GM15510 (cell line): ENCODE measurements around the gene KSR1.

Experiments
- POLR2A ChIP-seq: IDR thresholded peaks from 3 replicates; pipeline ENCODE4 v1.6.1; 2011; ENCODE audit warnings: borderline replicate concordance; ENCODE audit not compliant: insufficient read length; ENCODE audit errors: extremely low read depth

Gene KSR1

DNA sequence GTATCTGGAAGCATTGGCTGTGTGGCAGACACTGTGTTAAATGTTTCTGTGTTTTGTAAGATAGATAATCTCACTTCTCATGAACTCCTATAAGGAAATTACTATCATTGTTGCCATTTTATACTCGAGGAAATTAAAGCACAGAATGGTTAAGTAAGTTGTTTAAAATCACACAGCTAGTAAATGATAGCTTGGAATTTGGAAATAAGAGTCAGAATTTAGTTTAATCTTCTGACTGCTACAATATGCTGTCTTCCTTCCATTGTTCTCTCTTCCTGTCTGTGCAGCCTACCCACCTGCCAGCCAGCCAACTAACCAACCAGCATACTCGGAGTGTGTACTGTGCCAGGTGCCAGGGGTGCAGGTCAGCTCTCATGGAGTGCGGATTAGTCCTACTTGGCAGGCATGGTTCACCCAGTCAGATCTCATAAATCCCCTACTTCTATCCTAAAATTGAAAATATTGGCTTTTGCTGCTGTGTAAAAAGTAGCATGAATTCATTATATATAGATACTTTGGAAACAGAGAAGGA is 94.8 kb downstream of the KSR1 start:
- TF ChIP-seq POLR2A, result no peak

DNA sequence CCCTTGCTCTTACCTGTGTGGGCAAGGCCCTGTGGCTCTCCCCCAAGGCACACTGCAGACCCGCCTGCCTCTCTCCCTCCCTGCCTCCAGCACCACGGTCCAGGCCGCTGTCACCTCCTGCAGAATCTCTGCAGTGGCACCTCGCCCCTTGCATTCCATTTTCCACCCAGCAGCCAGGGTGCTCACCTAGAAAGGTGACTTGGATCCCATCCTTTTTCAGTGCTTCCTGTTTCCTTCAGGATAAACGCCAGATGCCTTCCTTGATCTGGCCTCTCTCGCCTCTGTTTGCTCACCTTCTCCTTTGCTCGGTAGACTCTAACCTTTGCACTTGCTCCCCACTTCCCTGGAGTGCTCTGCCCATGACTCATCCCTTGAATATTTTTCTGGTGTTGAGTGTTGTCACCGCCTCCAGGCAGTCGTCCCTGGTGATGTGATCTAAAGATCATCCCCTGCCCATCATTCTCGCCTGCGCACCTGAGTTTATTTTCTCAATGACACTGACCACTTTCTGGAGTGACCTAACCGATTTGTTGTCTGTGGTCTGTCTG is 95.5 kb downstream of the KSR1 start:
- TF ChIP-seq POLR2A, result no peak

DNA sequence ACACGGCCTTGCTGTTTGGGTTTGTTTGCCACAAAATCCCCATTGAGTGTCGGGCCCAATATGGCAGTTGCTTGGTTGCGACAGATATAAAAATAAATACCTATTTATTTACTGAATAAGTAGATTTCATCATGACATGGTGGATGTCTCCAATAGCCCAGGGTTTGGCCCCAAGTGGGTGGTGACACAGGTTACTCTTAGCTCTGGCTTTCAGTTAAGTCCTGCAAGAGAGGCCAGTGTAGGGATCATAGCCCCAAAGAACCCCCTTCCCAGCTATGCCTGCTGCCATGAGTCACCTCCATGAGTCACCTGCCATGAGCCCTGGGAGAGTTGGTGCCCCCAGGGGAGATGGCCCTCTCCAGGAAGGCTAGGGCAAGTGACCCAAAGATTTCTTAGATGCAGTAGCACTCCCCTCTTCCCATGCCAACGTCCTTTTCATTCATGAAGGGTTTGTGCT is 96.1 kb downstream of the KSR1 start:
- no peak for TF ChIP-seq POLR2A

DNA sequence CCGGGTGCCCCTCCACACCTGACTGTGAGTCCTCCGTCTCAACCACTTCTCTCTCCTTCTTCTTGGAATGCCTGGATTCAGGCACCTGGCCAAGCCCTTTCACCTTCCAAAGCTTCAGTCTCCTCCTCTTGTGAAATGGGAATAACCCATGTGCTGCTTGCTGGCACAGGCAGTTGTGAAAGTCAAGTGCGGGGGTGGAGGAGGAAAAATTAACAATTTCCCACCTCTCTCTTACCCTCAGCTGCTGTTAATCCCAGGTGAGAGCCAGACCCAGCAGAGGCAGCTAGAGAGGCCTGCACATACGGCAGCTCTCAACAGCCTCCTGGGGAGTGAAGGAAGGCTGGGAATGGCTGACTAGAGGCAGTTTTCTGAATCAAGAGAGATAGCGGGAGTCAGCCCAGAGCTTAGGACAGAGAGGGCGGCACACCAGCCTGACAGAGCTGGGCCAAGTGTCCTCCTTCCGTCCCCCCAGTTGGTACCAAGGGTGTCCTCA is 96.8 kb downstream of the KSR1 start:
- TF ChIP-seq POLR2A, result no peak

DNA sequence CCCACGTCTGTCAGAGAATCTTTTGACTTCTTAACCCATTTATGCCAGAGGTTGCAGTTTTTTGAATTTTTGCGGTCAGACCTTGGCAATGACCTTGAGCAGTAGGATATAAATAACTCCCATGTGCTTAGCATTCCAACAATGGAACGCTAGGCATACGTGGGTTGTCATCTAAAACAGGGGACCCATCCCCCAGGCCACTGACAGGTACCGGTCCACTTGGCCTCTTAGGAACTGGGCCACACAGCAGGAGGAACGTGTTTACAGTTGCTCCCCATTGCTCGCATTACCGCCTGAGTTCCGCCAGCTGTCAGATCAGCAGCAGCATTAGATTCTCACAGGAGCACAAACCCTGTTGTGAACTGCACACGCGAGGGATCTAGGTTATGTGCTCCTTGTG is 97.9 kb downstream of the KSR1 start:
- no peak for TF ChIP-seq POLR2A

DNA sequence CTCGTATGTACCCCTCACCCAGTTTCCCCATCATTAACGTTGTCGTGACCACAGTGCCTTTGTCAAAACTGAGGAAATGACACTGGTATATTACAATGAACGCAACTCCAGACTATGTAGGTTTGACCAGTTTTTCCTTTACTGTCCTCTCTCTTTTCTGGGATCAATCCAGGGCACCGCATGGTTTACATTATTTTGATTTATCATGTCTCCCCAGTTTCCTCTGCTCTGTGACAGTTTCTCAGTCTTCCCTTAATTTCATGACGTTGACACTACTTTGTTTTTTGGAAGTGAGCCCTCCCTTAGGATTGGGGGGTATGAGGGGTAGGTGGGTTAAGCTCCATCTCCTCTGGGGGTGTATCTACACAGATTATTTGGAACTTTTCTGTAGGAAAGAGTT is 98.7 kb downstream of the KSR1 start:
- TF ChIP-seq POLR2A, result no peak

DNA sequence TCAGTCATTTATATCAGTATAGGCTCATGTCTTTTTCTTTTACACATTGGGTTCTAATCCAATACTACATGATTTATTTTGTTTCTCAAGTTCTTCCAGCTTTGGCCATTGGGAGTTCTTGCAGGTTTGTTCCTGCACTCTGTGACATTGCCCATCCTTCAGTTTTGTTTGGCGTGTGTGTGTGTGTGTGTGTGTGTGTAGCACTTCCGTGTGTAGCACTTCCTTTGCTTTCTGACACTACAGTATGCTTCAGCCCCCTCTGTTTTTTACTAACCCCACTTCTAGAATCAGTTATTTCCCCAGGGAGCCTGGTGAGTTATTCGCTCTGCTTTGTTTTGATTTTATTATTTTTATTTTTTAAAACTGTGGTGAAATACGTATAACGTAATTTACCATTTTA is 99.1 kb downstream of the KSR1 start:
- no peak for TF ChIP-seq POLR2A

DNA sequence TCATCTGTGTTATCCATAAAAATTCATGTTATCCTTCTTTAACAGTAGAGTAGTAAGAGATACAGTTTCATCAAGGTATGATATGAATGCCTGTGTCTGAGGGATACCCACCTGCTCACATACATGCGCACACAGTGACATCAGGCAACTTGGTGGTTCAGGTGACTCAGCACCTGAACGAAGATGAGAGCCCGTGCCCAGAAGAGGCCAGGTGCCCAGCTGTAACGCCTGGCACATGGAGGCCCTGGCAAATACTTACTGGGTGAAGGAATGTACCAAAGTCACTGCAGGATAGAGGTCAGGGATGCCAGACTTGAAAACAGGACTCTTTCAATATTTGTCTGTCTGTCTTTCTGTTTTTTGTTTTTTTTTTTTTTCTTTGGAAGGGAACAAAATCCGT is 102.1 kb downstream of the KSR1 start:
- no peak for TF ChIP-seq POLR2A

DNA sequence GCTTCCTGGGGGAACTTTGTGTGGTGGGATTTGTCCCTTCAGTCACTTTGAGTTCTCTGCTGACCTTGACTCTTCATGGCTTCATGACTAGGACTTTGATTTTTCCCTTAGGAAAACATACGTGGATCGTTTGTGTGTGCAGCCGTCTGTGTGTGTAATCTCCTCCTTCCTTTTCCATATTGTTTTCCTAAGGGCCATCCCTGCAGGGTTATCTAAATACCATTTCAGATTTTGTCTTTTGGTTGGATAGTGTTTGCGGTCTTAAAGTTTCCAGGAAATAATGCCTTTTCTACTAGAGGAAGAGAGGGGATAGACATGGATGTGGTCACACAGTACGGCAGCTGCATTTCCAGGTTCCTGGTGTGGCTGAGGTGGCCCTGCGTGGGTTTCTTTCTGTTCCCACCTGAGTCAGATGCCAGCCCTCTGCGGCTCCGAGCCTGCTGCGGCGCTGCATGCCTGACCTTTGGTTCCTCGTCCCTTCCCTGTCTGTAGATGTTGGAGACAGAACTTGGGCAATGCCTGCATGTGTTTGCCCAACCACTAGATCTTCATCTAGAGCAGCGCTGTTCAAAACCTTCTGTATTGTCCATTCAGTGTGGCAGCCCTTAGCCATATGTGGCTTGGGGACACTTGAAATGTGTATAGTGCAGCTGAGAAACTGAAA is 102.7 kb downstream of the KSR1 start:
- no peak for TF ChIP-seq POLR2A

DNA sequence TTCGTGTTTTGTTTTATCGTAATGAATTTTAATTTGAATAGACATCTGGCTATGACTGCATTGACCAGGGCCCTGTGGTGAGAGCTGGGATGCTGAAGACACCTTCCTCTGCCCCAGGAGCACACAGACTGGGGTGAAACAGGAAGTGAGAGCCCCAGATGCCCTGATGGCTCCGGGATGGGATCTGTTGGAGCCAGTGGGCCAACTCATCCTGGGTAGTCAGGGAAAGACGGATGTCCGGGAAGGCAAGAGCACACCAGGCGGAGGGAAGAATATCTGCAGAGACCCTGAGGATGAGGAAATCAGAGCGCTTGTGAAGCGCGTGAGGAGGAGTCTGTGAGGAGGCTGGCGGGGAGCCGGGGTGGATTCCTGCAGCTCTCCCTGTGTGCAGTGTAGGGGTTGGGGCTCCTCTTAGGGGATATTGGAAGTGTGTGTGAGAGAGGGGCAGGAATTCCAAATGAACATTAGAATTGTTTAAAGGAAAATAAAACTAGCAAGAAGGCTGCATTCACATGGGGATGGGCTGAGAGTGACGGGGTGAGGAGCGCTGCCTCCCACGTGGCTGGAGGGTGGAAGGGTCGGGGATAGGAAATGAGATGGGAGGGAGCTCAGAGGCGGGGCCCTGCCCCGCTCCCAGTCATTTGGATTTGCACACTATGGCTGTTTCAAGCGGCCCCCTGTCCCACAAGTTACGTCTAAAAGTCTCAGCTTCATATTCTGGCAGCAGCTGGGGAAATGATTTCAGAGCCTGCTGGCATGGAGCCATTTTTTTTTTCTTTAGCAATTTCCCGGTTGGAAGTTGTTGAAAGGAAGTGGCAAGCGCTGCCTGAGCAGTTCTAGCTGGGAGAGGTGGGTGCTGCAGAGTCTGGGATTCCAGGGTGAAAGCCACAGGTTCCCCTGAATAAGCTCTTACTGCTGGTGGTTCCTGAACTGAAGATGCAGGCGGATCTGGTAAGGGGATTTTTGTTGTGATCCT is 103.5 kb downstream of the KSR1 start:
- no peak for TF ChIP-seq POLR2A

DNA sequence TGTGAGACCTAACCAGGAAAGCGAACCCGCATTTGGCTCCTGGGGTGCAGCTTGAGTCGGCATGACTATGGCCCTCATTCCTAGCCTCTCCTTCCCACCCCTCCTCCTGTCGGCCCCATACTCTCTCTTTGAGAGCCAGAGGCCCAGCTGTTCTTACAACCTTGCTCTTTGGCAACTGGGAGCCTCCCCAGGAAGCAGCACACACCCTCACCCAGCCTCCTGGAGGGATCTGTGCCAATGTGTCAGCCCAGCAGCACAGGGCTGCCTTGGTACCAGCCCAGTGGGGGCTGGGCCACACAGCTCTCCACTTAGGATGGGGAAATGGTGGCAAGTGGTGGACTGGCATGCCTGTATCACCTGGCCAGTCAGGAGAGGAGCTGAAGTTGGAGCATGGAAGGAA is 104.4 kb downstream of the KSR1 start:
- TF ChIP-seq POLR2A, result no peak

DNA sequence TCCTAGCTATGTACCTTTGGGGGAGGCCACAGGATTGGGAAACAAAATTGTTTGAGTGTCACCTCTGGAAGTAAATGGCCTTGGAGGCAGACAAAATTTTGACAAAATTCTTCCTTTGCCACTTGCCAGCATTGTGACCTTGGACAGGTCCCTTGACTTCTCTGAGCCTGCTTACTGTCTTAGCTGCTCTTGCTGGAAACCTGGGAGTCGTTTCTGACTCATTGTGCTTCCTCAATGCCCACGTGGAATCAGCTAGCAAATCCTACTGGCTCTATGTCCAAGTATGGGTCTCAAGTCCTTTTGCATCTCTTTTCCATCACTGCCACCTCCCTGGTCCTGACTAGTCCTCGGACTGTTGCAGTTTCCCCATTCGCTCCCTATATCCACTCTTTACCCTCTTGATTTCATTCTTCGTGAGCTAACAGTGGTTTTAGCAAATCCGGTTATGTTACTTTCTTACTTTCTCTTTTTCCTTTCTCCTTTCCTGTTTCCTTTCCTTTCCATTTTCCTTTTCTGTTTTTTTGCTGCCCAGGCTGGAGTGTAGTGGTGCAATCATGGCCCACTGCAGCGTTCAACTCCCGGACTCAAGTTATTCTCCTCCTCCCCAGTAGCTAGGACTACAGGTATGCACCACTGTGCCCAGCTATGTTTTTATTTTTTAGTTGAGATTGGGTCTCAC is 106.7 kb downstream of the KSR1 start:
- TF ChIP-seq POLR2A, result no peak

DNA sequence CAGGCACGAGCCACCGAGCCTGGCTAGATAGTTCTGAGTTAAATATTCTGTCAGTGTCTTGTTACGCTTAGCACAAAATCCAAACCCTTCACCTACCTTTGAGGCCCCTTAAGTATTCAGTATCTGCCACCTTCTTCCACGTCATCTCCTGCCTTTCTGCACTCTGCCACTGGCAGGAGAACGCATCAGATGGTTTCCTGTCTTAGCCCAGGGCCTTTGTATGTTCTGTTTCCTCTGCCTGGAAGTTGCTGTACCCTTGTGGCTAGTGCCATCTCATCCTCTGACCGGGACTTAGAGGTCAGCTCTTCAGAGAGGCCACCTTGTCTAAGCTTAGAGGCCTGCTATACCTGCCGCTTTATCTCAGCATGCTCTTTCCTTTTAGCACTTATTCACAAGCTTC is 107.3 kb downstream of the KSR1 start:
- no peak for TF ChIP-seq POLR2A

DNA sequence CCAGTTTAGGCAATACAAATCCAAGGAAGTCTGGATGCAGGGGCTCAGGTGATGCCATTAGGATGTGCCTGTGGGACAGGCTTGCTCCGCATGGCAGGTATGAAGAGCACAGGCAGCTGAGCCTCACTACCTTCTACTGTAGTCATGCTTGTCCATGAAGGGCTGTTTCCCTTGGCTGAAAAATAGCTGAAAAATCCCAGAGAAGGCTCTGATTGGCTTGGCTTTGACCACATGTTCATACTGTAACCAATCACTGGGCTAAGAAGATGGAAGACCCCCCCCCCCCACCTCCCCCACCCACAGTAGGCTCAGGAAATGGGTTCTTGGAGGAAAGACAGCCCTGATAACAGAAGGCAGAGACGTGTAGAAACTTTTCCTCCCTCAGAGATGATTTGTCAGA is 108.2 kb downstream of the KSR1 start:
- TF ChIP-seq POLR2A, result no peak
